ENCODE measurements around the gene KIF21B.
"Not testable (repeated sequence)": the region's sequence is repeated elsewhere in the genome, so short reads cannot be mapped to it uniquely, and the experiment has no call there.

KIF21B gene

DNA sequence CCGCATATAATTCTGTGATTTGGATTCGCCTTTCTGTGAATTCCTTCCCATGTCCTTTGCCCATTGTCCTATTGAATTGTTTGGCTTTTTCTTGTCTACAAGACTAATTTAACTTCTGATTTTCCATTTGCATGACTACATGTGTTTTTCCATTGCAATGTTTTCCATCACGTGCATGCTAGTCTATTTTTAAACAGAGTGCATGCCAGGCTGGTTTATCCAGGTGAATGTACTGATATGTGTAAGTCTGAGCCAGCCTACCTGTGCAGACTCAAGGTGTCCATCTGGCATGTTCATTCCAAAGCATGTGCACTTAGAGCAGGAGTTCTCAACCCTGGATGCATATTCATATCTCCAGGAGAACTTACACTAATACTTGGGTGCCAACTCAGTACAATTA, 69.1 kb downstream of the KIF21B start:
- Histone ChIP-seq H3K9me3 (ENCODE audit: control insufficient read depth, low read length) (no peaks in the 10 kb centered on the region), H3K36me3 (ENCODE audit: control insufficient read depth, insufficient read depth, low read length) (no peaks in the 10 kb centered on the region), H3K4me1 (ENCODE audit: control insufficient read depth, insufficient read depth, low read length) (no peaks in the 10 kb centered on the region), H3K4me3 (ENCODE audit: insufficient read depth, low read depth, low read length) (no peak overlapping the region), H3K27ac (ENCODE audit: insufficient read depth, low read depth, low read length, poor library complexity, severe bottlenecking) (no peak overlapping the region), H3K27me3 (ENCODE audit: control insufficient read depth, insufficient read depth, low read length, poor library complexity, severe bottlenecking) (no peaks in the 10 kb centered on the region)
- WGBS, 2 experiments = 93 to 96% methylated on average over 3 of the region's 3 CpGs

DNA sequence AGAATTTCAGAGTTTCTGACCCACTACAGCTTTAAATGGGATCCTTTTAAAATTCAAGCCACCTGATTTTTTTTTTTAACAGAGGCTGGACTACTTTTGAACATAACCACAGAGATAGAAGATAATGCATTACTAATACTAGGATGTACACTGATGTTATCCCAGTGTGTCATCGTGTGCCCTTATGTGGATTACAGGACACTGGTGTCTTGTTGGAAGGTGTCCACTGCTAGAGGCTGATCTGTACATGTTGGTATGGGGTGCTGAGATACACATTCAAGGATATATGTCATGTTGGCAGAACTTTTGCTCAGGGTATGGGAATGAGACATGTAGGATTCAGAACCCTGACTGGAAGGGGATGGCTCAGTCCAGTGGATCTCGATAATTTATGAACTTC, 72.5 kb downstream of the KIF21B start:
- WGBS, 2 experiments = 95 to 97% methylated on average over 2 of the region's 2 CpGs
- Histone ChIP-seq H3K27ac (ENCODE audit: insufficient read depth, low read depth, low read length, poor library complexity, severe bottlenecking) (no peak overlapping the region), H3K4me3 (ENCODE audit: insufficient read depth, low read depth, low read length) (no peak overlapping the region), H3K9me3 (ENCODE audit: control insufficient read depth, low read length) (no peaks in the 10 kb centered on the region), H3K36me3 (ENCODE audit: control insufficient read depth, insufficient read depth, low read length) (no peaks in the 10 kb centered on the region), H3K27me3 (ENCODE audit: control insufficient read depth, insufficient read depth, low read length, poor library complexity, severe bottlenecking) (no peaks in the 10 kb centered on the region), H3K4me1 (ENCODE audit: control insufficient read depth, insufficient read depth, low read length) (no peaks in the 10 kb centered on the region)

DNA sequence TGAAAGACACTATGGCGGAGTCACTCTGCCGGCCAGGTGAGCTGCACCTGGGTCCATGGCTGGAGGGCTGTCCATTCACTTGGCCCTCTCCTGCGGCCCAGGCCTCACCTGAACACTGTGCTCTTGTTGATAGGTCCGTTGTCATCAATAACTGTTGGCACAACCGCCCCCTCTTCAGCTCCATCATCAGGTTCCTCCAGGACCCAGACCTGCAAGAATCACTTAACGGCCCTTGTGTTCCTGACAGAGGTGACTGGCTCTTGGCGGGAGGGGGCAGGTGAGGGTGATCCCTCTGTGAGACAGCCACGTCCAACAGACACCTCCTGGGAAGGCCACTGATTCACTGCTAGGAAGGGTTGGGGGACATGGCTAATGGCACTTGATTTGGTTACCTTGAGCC, 73.9 kb downstream of the KIF21B start:
- Histone ChIP-seq H3K27me3 (ENCODE audit: control insufficient read depth, insufficient read depth, low read length, poor library complexity, severe bottlenecking) (no peaks in the 10 kb centered on the region), H3K4me1 (ENCODE audit: control insufficient read depth, insufficient read depth, low read length) (peaks cover 2% of the 10 kb centered on the region), H3K27ac (ENCODE audit: insufficient read depth, low read depth, low read length, poor library complexity, severe bottlenecking) (no peak overlapping the region), H3K4me3 (ENCODE audit: insufficient read depth, low read depth, low read length) (no peak overlapping the region), H3K9me3 (ENCODE audit: control insufficient read depth, low read length) (no peaks in the 10 kb centered on the region), H3K36me3 (ENCODE audit: control insufficient read depth, insufficient read depth, low read length) (no peaks in the 10 kb centered on the region)
- 91 to 93% methylated on average over 8 of the region's 8 CpGs for WGBS, 2 experiments

DNA sequence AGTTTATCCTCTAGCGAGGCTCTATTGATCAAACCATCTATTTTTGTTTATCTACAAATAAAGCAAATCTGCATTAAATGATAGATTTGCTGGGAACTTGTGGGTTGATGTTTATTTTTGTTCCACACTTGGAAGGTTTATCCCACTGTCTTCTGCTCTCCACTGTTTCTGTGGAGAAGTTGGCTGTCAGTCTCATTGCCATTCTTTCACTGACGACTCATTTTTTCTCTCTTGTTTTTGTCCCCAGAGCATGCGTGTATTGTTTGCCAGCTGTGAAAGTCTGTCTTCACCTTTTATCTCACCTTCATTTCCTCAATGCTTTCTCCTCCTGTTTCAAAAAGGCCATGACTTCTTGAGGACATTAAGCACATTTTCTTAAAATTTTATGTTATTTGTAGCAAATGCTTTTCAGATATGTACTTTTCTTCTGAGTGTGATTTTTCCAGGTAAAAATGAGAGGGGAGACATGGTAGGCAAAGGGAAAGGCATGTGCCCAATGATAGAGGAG, 76.4 kb downstream of the KIF21B start:
- Histone ChIP-seq H3K27ac (ENCODE audit: insufficient read depth, low read depth, low read length, poor library complexity, severe bottlenecking) (no peak overlapping the region), H3K4me3 (ENCODE audit: insufficient read depth, low read depth, low read length) (no peak overlapping the region), H3K27me3 (ENCODE audit: control insufficient read depth, insufficient read depth, low read length, poor library complexity, severe bottlenecking) (no peaks in the 10 kb centered on the region), H3K36me3 (ENCODE audit: control insufficient read depth, insufficient read depth, low read length) (no peaks in the 10 kb centered on the region), H3K9me3 (ENCODE audit: control insufficient read depth, low read length) (no peaks in the 10 kb centered on the region), H3K4me1 (ENCODE audit: control insufficient read depth, insufficient read depth, low read length) (peaks cover 2% of the 10 kb centered on the region)
- WGBS, 2 experiments = 93% methylated on average over 2 of the region's 3 CpGs

DNA sequence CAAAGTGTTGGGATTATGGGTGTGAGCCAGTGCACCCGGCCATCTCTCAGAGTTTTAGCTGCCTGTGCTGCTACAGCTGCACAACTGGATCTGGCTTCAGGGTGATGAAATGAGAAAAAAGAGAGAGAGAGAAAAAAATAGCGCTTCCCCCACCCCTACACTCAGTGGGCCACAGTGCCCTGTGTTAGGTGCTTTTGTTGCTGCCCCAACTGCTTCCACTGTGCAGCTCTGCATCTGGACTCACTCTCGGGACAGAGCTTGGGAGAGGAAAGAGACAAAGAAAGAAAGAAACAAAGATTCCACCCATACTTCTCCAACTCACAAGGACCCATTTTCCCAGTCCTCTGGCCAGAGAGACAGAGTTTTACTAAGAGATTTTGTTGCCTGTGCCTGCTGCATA, 78.4 kb downstream of the KIF21B start:
- WGBS, 2 experiments = 75 to 76% methylated on average over 2 to 3 of the region's 3 CpGs
- H3K4me3 ChIP-seq (ENCODE audit: insufficient read depth, low read depth, low read length) = no peak overlapping the region
- H3K27ac ChIP-seq (ENCODE audit: insufficient read depth, low read depth, low read length, poor library complexity, severe bottlenecking) = no peak overlapping the region

DNA sequence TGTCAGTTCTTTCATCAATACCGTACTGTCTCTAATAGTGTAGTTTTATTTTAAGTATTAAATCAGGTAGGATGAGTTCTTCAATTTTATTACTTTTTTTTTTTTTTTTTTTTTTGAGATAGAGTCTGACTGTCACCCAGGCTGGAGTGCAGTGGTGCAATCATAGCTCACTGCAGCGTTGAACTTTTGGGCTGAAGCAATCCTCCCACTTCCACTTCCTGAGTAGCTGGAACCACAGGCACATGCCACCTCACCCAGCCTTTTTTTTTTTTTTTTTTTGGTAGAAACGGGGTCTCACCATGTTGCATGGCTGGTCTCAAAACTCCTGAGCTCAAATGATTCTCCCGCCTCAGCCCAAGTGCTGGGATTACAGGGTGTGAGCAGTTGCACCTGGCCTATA, 84.6 kb downstream of the KIF21B start:
- Histone ChIP-seq H3K27me3 (ENCODE audit: control insufficient read depth, insufficient read depth, low read length, poor library complexity, severe bottlenecking) (no peaks in the 10 kb centered on the region), H3K4me3 (ENCODE audit: insufficient read depth, low read depth, low read length) (no peak overlapping the region), H3K36me3 (ENCODE audit: control insufficient read depth, insufficient read depth, low read length) (no peaks in the 10 kb centered on the region), H3K27ac (ENCODE audit: insufficient read depth, low read depth, low read length, poor library complexity, severe bottlenecking) (no peak overlapping the region), H3K9me3 (ENCODE audit: control insufficient read depth, low read length) (no peaks in the 10 kb centered on the region), H3K4me1 (ENCODE audit: control insufficient read depth, insufficient read depth, low read length) (no peaks in the 10 kb centered on the region)
- WGBS, 2 experiments = 69 to 75% methylated on average over 3 to 4 of the region's 4 CpGs

More for the DNA sequence above, 78.4 kb downstream of the KIF21B start:
- Histone ChIP-seq H3K36me3 (ENCODE audit: control insufficient read depth, insufficient read depth, low read length) (no peaks in the 10 kb centered on the region), H3K4me1 (ENCODE audit: control insufficient read depth, insufficient read depth, low read length) (peaks cover 2% of the 10 kb centered on the region), H3K27me3 (ENCODE audit: control insufficient read depth, insufficient read depth, low read length, poor library complexity, severe bottlenecking) (no peaks in the 10 kb centered on the region), H3K9me3 (ENCODE audit: control insufficient read depth, low read length) (no peaks in the 10 kb centered on the region)

DNA sequence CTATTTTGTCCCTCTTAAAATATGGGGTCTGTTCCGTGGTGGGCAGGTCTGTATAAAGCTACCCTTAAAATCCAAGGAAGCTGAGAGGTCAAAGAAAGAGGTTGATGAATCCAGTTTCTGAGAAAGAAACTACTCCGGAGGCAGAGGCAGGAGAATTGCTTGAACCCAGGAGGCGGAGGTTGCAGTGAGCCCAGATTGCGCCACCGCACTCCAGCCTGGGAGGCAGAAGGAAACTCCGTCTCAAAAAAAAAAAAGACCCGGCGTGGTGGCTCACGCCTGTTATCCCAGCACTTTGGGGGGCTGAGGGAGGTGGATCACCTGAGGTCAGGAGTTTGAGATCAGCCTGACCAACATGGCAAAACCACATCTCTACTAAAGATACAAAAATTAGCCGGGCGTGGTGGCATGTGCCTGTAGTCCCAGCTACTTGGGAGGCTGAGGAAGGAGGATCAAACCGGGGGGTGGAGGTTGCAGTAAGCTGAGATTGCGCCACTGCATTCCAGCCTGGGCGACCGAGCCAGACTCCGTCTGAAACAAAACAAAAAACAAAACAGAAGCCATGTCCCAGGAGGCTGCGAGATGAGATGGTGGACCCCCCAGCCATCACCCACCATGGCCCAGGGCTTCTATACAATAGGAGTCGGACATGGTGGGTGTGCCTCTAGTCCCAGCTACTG, 88.1 kb downstream of the KIF21B start:
- H3K36me3 ChIP-seq (ENCODE audit: control insufficient read depth, insufficient read depth, low read length) = not testable (repeated sequence)

DNA sequence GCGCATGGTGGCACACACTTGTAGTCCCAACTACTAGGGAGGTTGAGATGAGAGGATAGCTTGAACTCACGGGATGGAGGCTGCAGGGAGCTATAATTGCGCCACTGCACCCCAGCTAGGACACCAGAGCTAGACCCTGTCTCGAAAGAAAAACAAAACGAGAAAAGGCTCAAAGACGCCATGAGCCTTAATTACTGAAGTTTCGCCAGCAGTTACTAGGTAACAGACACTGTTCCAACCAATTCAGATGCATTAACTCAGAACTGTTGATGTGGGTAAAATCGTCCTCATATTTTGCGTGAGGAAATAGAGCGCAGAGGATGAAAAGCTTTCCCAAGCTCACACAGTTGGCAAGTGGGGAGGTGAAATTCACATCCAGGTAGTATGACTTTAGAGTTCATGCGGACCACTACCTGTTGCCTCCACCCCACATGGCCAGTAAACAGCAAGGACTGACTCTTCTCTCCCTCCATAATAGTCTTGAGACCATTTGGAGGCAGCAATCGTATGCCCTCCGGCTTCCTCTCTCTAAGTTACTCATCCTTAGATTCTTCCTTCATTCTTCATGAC, 88.8 kb downstream of the KIF21B start:
- no peaks in the 10 kb centered on the region for H3K4me1 ChIP-seq (ENCODE audit: control insufficient read depth, insufficient read depth, low read length)
- no peak overlapping the region for H3K4me3 ChIP-seq (ENCODE audit: insufficient read depth, low read depth, low read length)
- no peaks in the 10 kb centered on the region for H3K27me3 ChIP-seq (ENCODE audit: control insufficient read depth, insufficient read depth, low read length, poor library complexity, severe bottlenecking)
- H3K27ac ChIP-seq (ENCODE audit: insufficient read depth, low read depth, low read length, poor library complexity, severe bottlenecking) = no peak overlapping the region
- H3K36me3 ChIP-seq (ENCODE audit: control insufficient read depth, insufficient read depth, low read length) = no peaks in the 10 kb centered on the region
- H3K9me3 ChIP-seq (ENCODE audit: control insufficient read depth, low read length) = no peaks in the 10 kb centered on the region
- 95 to 96% methylated on average over 13 of the region's 13 CpGs for WGBS, 2 experiments

More for the DNA sequence above, 88.1 kb downstream of the KIF21B start:
- H3K9me3 ChIP-seq (ENCODE audit: control insufficient read depth, low read length); H3K27me3 ChIP-seq (ENCODE audit: control insufficient read depth, insufficient read depth, low read length, poor library complexity, severe bottlenecking); H3K4me3 ChIP-seq (ENCODE audit: insufficient read depth, low read depth, low read length); H3K27ac ChIP-seq (ENCODE audit: insufficient read depth, low read depth, low read length, poor library complexity, severe bottlenecking); H3K4me1 ChIP-seq (ENCODE audit: control insufficient read depth, insufficient read depth, low read length): not testable (repeated sequence)
- WGBS, 2 experiments = 94 to 95% methylated on average over 18 of the region's 18 CpGs

DNA sequence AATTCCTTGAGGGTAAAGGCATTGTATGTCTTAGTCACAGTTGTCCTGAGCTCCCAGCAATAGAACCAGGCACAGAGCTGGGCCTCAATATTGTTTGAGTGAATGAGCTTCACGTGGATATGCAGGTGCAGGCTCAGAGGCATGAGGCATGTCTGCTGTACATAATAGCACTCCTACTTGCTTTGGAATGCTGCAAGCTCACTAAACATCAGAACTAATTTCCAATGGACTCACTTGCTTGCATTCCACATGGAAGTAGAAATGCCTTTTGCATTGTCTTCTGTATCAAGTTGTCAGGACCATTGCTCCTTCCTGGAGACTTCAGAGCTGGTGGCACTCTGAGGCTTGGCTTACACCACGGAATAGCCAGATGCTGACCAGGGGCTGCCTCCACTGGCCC, 91.7 kb downstream of the KIF21B start:
- 86 to 94% methylated on average over 2 of the region's 2 CpGs for WGBS, 2 experiments
- no peak overlapping the region for H3K27ac ChIP-seq (ENCODE audit: insufficient read depth, low read depth, low read length, poor library complexity, severe bottlenecking)
- H3K9me3 ChIP-seq (ENCODE audit: control insufficient read depth, low read length) = no peaks in the 10 kb centered on the region
- H3K4me3 ChIP-seq (ENCODE audit: insufficient read depth, low read depth, low read length) = no peak overlapping the region
- no peaks in the 10 kb centered on the region for H3K27me3 ChIP-seq (ENCODE audit: control insufficient read depth, insufficient read depth, low read length, poor library complexity, severe bottlenecking)
- no peaks in the 10 kb centered on the region for H3K4me1 ChIP-seq (ENCODE audit: control insufficient read depth, insufficient read depth, low read length)
- no peaks in the 10 kb centered on the region for H3K36me3 ChIP-seq (ENCODE audit: control insufficient read depth, insufficient read depth, low read length)

DNA sequence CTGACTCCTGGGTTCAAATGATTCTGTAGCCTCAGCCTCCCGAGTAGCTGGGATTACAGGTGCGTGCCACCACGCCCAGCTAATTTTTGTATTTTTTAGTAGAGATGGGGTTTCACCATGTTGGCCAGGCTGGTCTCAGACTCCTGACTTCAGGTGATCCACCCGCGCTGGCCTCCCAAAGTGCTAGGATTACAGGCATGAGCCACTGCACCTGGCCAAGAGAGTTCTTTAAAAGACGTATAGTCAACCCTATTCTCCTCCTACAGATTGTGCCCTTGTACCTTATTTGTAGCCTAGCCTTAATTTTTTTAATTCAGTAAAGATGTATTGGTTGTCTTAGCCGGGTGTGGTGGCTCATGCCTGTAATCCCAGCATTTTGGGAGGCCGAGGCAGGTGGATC, 93.2 kb downstream of the KIF21B start:
- not testable (repeated sequence) for H3K27me3 ChIP-seq (ENCODE audit: control insufficient read depth, insufficient read depth, low read length, poor library complexity, severe bottlenecking); H3K9me3 ChIP-seq (ENCODE audit: control insufficient read depth, low read length); H3K4me1 ChIP-seq (ENCODE audit: control insufficient read depth, insufficient read depth, low read length); H3K36me3 ChIP-seq (ENCODE audit: control insufficient read depth, insufficient read depth, low read length); H3K27ac ChIP-seq (ENCODE audit: insufficient read depth, low read depth, low read length, poor library complexity, severe bottlenecking); H3K4me3 ChIP-seq (ENCODE audit: insufficient read depth, low read depth, low read length)
- WGBS, 2 experiments = 88 to 92% methylated on average over 8 of the region's 8 CpGs

All from ectodermal cell (in vitro differentiated cells).